ENCODE measurements around the gene KAT7. TPM values are rescaled to one million over a fixed set of nuclear protein-coding genes. Genes with fewer than 3 reads are reported as not detected.

Gene KAT7
- polyA plus RNA-seq, 1 donor from 2014 or later: 31.0 TPM

GRCh38 chr17:49749730-49750129 is 38.8 kb upstream of the KAT7 start:
- no peak overlapping the region for H3K4me3 ChIP-seq (ENCODE audit: low read length)
- no peaks in the 10 kb centered on the region for H3K27me3 ChIP-seq (ENCODE audit: insufficient read depth, low read depth, low read length)
- TF ChIP-seq CTCF (IDR thresholded peaks at IDR 0.05; ENCODE audit: poor library complexity, severe bottlenecking) (no peak), TAF1 (IDR thresholded peaks at IDR 0.05; ENCODE audit: low read depth) (no peak), MXI1 (conservative IDR thresholded peaks at IDR 0.05; ENCODE audit: poor library complexity, severe bottlenecking) (no peak), RAD21 (conservative IDR thresholded peaks at IDR 0.05) (no peak), EZH2 (IDR thresholded peaks at IDR 0.05; ENCODE audit: borderline replicate concordance, insufficient read depth, low read length, poor library complexity, severe bottlenecking) (no peak), REST (IDR thresholded peaks at IDR 0.05; ENCODE audit: borderline replicate concordance) (no peak), POLR2AphosphoS5 (IDR thresholded peaks at IDR 0.05) (no peak)
- H3K27ac ChIP-seq (ENCODE audit: low read length): no peak overlapping the region
- no peaks in the 10 kb centered on the region for H3K9me3 ChIP-seq (ENCODE audit: low read length)
- no peaks in the 10 kb centered on the region for H3K9me2 ChIP-seq (ENCODE audit: insufficient read depth, low read length)
- no peak overlapping the region for H2AFZ ChIP-seq (ENCODE audit: low read depth, low read length)
- H3K4me2 ChIP-seq (ENCODE audit: low read length): no peak overlapping the region
- no peaks in the 10 kb centered on the region for H3F3A ChIP-seq (ENCODE audit: insufficient read depth, low read length, poor library complexity, severe bottlenecking)
- H3K79me2 ChIP-seq (replicated peaks; ENCODE audit: insufficient read depth, low read length): peaks cover 3% of the 10 kb centered on the region
- no peak overlapping the region for H3K9ac ChIP-seq (ENCODE audit: low read length)
- H3K36me3 ChIP-seq (ENCODE audit: insufficient read depth, low read length): no peaks in the 10 kb centered on the region
- H4K20me1 ChIP-seq (ENCODE audit: insufficient read depth): no peaks in the 10 kb centered on the region

GRCh38 chr17:49752508-49752907 is 36.0 kb upstream of the KAT7 start:
- no peak overlapping the region for H3K4me2 ChIP-seq (ENCODE audit: low read length)
- H3K9me2 ChIP-seq (ENCODE audit: insufficient read depth, low read length): no peaks in the 10 kb centered on the region
- H3K27me3 ChIP-seq (ENCODE audit: insufficient read depth, low read depth, low read length): no peaks in the 10 kb centered on the region
- no peaks in the 10 kb centered on the region for H3K79me2 ChIP-seq (replicated peaks; ENCODE audit: insufficient read depth, low read length)
- no peaks in the 10 kb centered on the region for H4K20me1 ChIP-seq (ENCODE audit: insufficient read depth)
- no peaks in the 10 kb centered on the region for H3K9me3 ChIP-seq (ENCODE audit: low read length)
- H3K27ac ChIP-seq (ENCODE audit: low read length): no peak overlapping the region
- no peak overlapping the region for H2AFZ ChIP-seq (ENCODE audit: low read depth, low read length)
- H3K4me3 ChIP-seq (ENCODE audit: low read length): no peak overlapping the region
- no peak overlapping the region for H3K9ac ChIP-seq (ENCODE audit: low read length)
- TF ChIP-seq RAD21 (conservative IDR thresholded peaks at IDR 0.05): no peak
- TF ChIP-seq POLR2AphosphoS5 (IDR thresholded peaks at IDR 0.05): no peak
- TF ChIP-seq TAF1 (IDR thresholded peaks at IDR 0.05; ENCODE audit: low read depth): no peak
- no peak for TF ChIP-seq MXI1 (conservative IDR thresholded peaks at IDR 0.05; ENCODE audit: poor library complexity, severe bottlenecking)
- TF ChIP-seq EZH2 (IDR thresholded peaks at IDR 0.05; ENCODE audit: borderline replicate concordance, insufficient read depth, low read length, poor library complexity, severe bottlenecking): no peak
- TF ChIP-seq SMC3 (conservative IDR thresholded peaks at IDR 0.05; ENCODE audit: poor library complexity): no peak
- TF ChIP-seq EP300 (conservative IDR thresholded peaks at IDR 0.05; ENCODE audit: poor library complexity, severe bottlenecking): no peak
- no peak for TF ChIP-seq CTCF (IDR thresholded peaks at IDR 0.05; ENCODE audit: poor library complexity, severe bottlenecking)
- TF ChIP-seq REST (IDR thresholded peaks at IDR 0.05; ENCODE audit: borderline replicate concordance): no peak
- no peaks in the 10 kb centered on the region for H3K36me3 ChIP-seq (ENCODE audit: insufficient read depth, low read length)
- H3F3A ChIP-seq (ENCODE audit: insufficient read depth, low read length, poor library complexity, severe bottlenecking): no peaks in the 10 kb centered on the region
